Calu3 (cell line): Measurements from ENCODE around the gene PAPPA2. TPM values are rescaled to one million over a fixed set of nuclear protein-coding genes. Genes with fewer than 3 reads are reported as not detected.

Experiments used
- BruUV-seq: library from RNA; stranded (reverse); fragments of 400-500 nt; replicated peaks from 2 replicates; lab custom pipeline; 2021; lab: Mats Ljungman, UMichigan
- CTCF ChIA-PET: fragments of 300-600 bp; sonication (Branson Sonifier 250); formaldehyde crosslinking; loops from one replicate; lab custom pipeline; 2022; ENCODE audit warnings: antibody characterized with exemption; lab: Charles Lee
- DNase-seq: peaks from one replicate; pipeline ENCODE4 v3.0.0; 2022
- H3K27ac Mint-ChIP-seq: one replicate; pipeline ENCODE4 v1.8.0; 2022; ENCODE audit warnings: mixed read lengths; ENCODE audit not compliant: unreplicated experiment
- H3K27me3 Mint-ChIP-seq: one replicate; pipeline ENCODE4 v1.8.0; 2022; ENCODE audit warnings: mixed read lengths; ENCODE audit not compliant: unreplicated experiment
- H3K36me3 Mint-ChIP-seq: one replicate; pipeline ENCODE4 v1.8.0; 2022; ENCODE audit warnings: mild to moderate bottlenecking, moderate library complexity, mixed read lengths; ENCODE audit not compliant: insufficient read depth, unreplicated experiment
- H3K4me1 Mint-ChIP-seq: one replicate; pipeline ENCODE4 v1.8.0; 2022; ENCODE audit warnings: mild to moderate bottlenecking, low read depth, mixed read lengths; ENCODE audit not compliant: unreplicated experiment
- H3K4me3 Mint-ChIP-seq: one replicate; pipeline ENCODE4 v1.8.0; 2022; ENCODE audit warnings: mild to moderate bottlenecking, low read depth, moderate library complexity, mixed read lengths; ENCODE audit not compliant: unreplicated experiment
- H3K9me3 Mint-ChIP-seq: one replicate; pipeline ENCODE4 v1.8.0; 2022; ENCODE audit warnings: low read depth, mixed read lengths; ENCODE audit not compliant: unreplicated experiment
- CTCF ChIP-seq: fragments of 200-600 bp; IDR thresholded peaks from one replicate; pipeline ENCODE4 v1.8.0; 2022; ENCODE audit warnings: antibody characterized with exemption; ENCODE audit not compliant: unreplicated experiment
- intact Hi-C: fragments of 100-400 bp; cut with micrococcal nuclease; formaldehyde crosslinking; loops from one replicate; pipeline ENCODE4 v1.10.0; 2022; ENCODE audit not compliant: unreplicated experiment
- total RNA-seq: library from RNA; stranded (reverse); gene quantifications from 2 replicates; pipeline ENCODE4 v1.2.3, GENCODE V29; 2022

Gene PAPPA2
- total RNA-seq, 1 experiment from 2014 or later = 0.14 TPM

- H3K4me1 Mint-ChIP-seq = no peaks in the 10 kb centered on the region
- H3K27ac Mint-ChIP-seq = no peak overlapping the region
- no peak overlapping the region for H3K4me3 Mint-ChIP-seq
- CTCF ChIA-PET = no interaction called here
- no peak for TF ChIP-seq CTCF
- no peak for DNase-seq
- H3K27me3 Mint-ChIP-seq = peaks cover 17% of the 10 kb centered on the region
- intact Hi-C loops = no loop called here
- H3K9me3 Mint-ChIP-seq = no peaks in the 10 kb centered on the region
- BruUV-seq = no TSS peak
- no peaks in the 10 kb centered on the region for H3K36me3 Mint-ChIP-seq
These were observed 139.5 kb downstream of the PAPPA2 start for GRCh38 chr1:176602388-176603004.

GRCh38 chr1:176603696-176604095 is 140.7 kb downstream of the PAPPA2 start:
- Mint-ChIP-seq H3K9me3 (no peaks in the 10 kb centered on the region), H3K4me1 (no peaks in the 10 kb centered on the region), H3K27me3 (peaks cover 18% of the 10 kb centered on the region), H3K36me3 (no peaks in the 10 kb centered on the region), H3K4me3 (no peak overlapping the region), H3K27ac (no peak overlapping the region)
- intact Hi-C loops = no loop called here
- no TSS peak for BruUV-seq
- DNase-seq = no peak
- TF ChIP-seq CTCF = no peak
- CTCF ChIA-PET = no interaction called here

- CTCF ChIA-PET = no interaction called here
- no peak for TF ChIP-seq CTCF
These were observed 141.5 kb downstream of the PAPPA2 start for GRCh38 chr1:176604461-176604860.

GRCh38 chr1:176605176-176605575 is 142.2 kb downstream of the PAPPA2 start:
- H3K4me3 Mint-ChIP-seq = no peak overlapping the region
- H3K27ac Mint-ChIP-seq = no peak overlapping the region
- H3K36me3 Mint-ChIP-seq = no peaks in the 10 kb centered on the region
- peaks cover 33% of the 10 kb centered on the region for H3K27me3 Mint-ChIP-seq
- no peaks in the 10 kb centered on the region for H3K4me1 Mint-ChIP-seq
- no TSS peak for BruUV-seq
- DNase-seq = no peak
- intact Hi-C loops = no loop called here
- no peaks in the 10 kb centered on the region for H3K9me3 Mint-ChIP-seq
- no peak for TF ChIP-seq CTCF
- CTCF ChIA-PET = no interaction called here

More at GRCh38 chr1:176604461-176604860, 141.5 kb downstream of the PAPPA2 start:
- Mint-ChIP-seq H3K27me3 (peaks cover 26% of the 10 kb centered on the region), H3K27ac (no peak overlapping the region), H3K4me3 (no peak overlapping the region), H3K4me1 (no peaks in the 10 kb centered on the region), H3K36me3 (no peaks in the 10 kb centered on the region), H3K9me3 (no peaks in the 10 kb centered on the region)
- DNase-seq = no peak
- intact Hi-C loops = no loop called here
- no TSS peak for BruUV-seq
